Stimulated activated memory B cell treated with anti-CD40 and anti-IgM and Interleukin-4, amounts not matched to agents 10 μg/mL and 1 μg/mL and 100 μg/mL, for 72 hours (primary cell): Measurements from ENCODE around the gene ADGRA1.

Experiments used
- ATAC-seq: fragments of 150-1000 bp; cut with Tn5 transposase; 2 replicates; pipeline ENCODE4 v1.10.0; 2021
- H3K27ac Mint-ChIP-seq: one replicate; pipeline ENCODE4 v1.8.0; 2022; ENCODE audit warnings: mild to moderate bottlenecking, mixed read lengths
- H3K27me3 Mint-ChIP-seq: one replicate; pipeline ENCODE4 v1.8.0; 2022; ENCODE audit warnings: mixed read lengths
- H3K36me3 Mint-ChIP-seq: one replicate; pipeline ENCODE4 v1.8.0; 2022; ENCODE audit warnings: mixed read lengths
- H3K4me1 Mint-ChIP-seq: one replicate; pipeline ENCODE4 v1.8.0; 2022; ENCODE audit warnings: mixed read lengths
- H3K4me3 Mint-ChIP-seq: one replicate; pipeline ENCODE4 v1.8.0; 2022; ENCODE audit warnings: mild to moderate bottlenecking, moderate library complexity, mixed read lengths
- H3K9me3 Mint-ChIP-seq: one replicate; pipeline ENCODE4 v1.8.0; 2022; ENCODE audit warnings: mixed read lengths

The ADGRA1 gene

GRCh38 chr10:133180965-133181639 is 93.4 kb downstream of the ADGRA1 start:
- Mint-ChIP-seq H3K4me3 (no peak overlapping the region), H3K36me3 (no peaks in the 10 kb centered on the region), H3K9me3 (peaks cover 10% of the 10 kb centered on the region), H3K4me1 (no peaks in the 10 kb centered on the region), H3K27ac (no peak overlapping the region), H3K27me3 (peaks cover 25% of the 10 kb centered on the region)
- peak; percentile 17 for ATAC-seq
